ENCODE data around the gene C13orf46. TPM values are rescaled to one million over a fixed set of nuclear protein-coding genes. Genes with fewer than 3 reads are reported as not detected.

Gene C13orf46
- total and polyA plus RNA-seq, 10 of the 15 experiments (the other 5 are each of a cell fraction or from before 2014, with no cell fraction given) = 0.01 to 0.18 (median 0.09) TPM; not detected in 6

GRCh38 chr13:113939129-113939943 lies 34.5 kb downstream of the C13orf46 start:
- CTCF ChIA-PET = no interaction called here
- no peaks in the 10 kb centered on the region for H3K9me3 ChIP-seq (replicated peaks; ENCODE audit: control insufficient read depth, insufficient read depth, low read length)
- no peak overlapping the region for H3K4me2 ChIP-seq (ENCODE audit: control insufficient read depth, insufficient read depth)
- RAD21 ChIA-PET (ENCODE audit: unreplicated experiment) = no interaction called here
- H3K27ac ChIP-seq (ENCODE audit: control insufficient read depth, insufficient read depth) = no peak overlapping the region
- no peak overlapping the region for H3K4me3 ChIP-seq
- DNase-seq (ENCODE audit: low read depth, low spot score) (no peak), FAIRE-seq (no peak), ATAC-seq (no peak)
- no peak overlapping the region for H2AFZ ChIP-seq (ENCODE audit: control insufficient read depth, low read depth, low read length)
- POLR2A ChIA-PET = no interaction called here
- in situ Hi-C loops (cut with MboI) (no loop called here), intact Hi-C loops (cut with micrococcal nuclease; ENCODE audit: unreplicated experiment) (no loop called here)
- no peaks in the 10 kb centered on the region for H3K36me3 ChIP-seq (ENCODE audit: control insufficient read depth in 2 of 2, insufficient read depth in 2 of 2, low read length in 1 of 2)
- no peaks in the 10 kb centered on the region; a peak in 1 of 4 replicates for H3K27me3 ChIP-seq (replicated peaks in 1 of 2; ENCODE audit: control insufficient read depth in 2 of 2, insufficient read depth in 2 of 2, low read length in 1 of 2)
- BruUV-seq (replicated peaks) = no TSS peak
- TF ChIP-seq CREM (IDR thresholded peaks at IDR 0.05; ENCODE audit: low read depth) = no peak
- no peak for TF ChIP-seq HCFC1 (IDR thresholded peaks at IDR 0.05; ENCODE audit: low read length)
- TF ChIP-seq RELB (IDR thresholded peaks at IDR 0.05; ENCODE audit: low read depth) = no peak
- TF ChIP-seq TARDBP (IDR thresholded peaks at IDR 0.05; ENCODE audit: borderline replicate concordance) = no peak
- TF ChIP-seq NFXL1 (IDR thresholded peaks at IDR 0.05; ENCODE audit: borderline replicate concordance) = no peak
- no peaks in the 10 kb centered on the region for H3K4me1 ChIP-seq (ENCODE audit: control insufficient read depth, insufficient read depth, low read length)
- H3K79me2 ChIP-seq (ENCODE audit: control insufficient read depth, insufficient read depth, low read length) = no peaks in the 10 kb centered on the region
- no peak overlapping the region for H3K9ac ChIP-seq (ENCODE audit: control insufficient read depth, insufficient read depth, low read length)
- H4K20me1 ChIP-seq (ENCODE audit: control insufficient read depth, insufficient read depth) = no peaks in the 10 kb centered on the region
- SMC1A ChIA-PET (ENCODE audit: uncharacterized antibody, unreplicated experiment) = no interaction called here
- WGBS (ENCODE audit: insufficient coverage, insufficient replicate concordance, low lambda C conversion rate, missing lambda C conversion rate) = 55% methylated on average over 27 of the region's 28 CpGs

- in situ Hi-C loops (cut with MboI) = no loop called here
- 41% methylated on average over 9 of the region's 11 CpGs for WGBS (ENCODE audit: insufficient coverage, insufficient replicate concordance, low lambda C conversion rate, missing lambda C conversion rate)
- FAIRE-seq (no peak), DNase-seq (ENCODE audit: low read depth, low spot score) (no peak), ATAC-seq (no peak)
- H3K27me3 ChIP-seq (replicated peaks in 1 of 2; ENCODE audit: control insufficient read depth in 2 of 2, insufficient read depth in 2 of 2, low read length in 1 of 2) = no peaks in the 10 kb centered on the region; a peak in 1 of 4 replicates
- SMC1A ChIA-PET (ENCODE audit: uncharacterized antibody, unreplicated experiment) = no interaction called here
- H3K9ac ChIP-seq (ENCODE audit: control insufficient read depth, insufficient read depth, low read length) = no peak overlapping the region
- TF ChIP-seq CHD2 (IDR thresholded peaks at IDR 0.05; ENCODE audit: borderline replicate concordance, low read depth, low read length) = no peak
- TF ChIP-seq ASH2L (IDR thresholded peaks at IDR 0.05; ENCODE audit: borderline replicate concordance, low read depth) = no peak
- no peak for TF ChIP-seq IRF4 (IDR thresholded peaks at IDR 0.05; ENCODE audit: low read depth, low read length)
- intact Hi-C loops (cut with micrococcal nuclease; ENCODE audit: unreplicated experiment) = no loop called here
- no peaks in the 10 kb centered on the region for H3K79me2 ChIP-seq (ENCODE audit: control insufficient read depth, insufficient read depth, low read length)
- no peak overlapping the region for H3K27ac ChIP-seq (ENCODE audit: control insufficient read depth, insufficient read depth)
- H2AFZ ChIP-seq (ENCODE audit: control insufficient read depth, low read depth, low read length) = no peak overlapping the region
- H3K4me2 ChIP-seq (ENCODE audit: control insufficient read depth, insufficient read depth) = no peak overlapping the region
- no TSS peak for BruUV-seq (replicated peaks)
- no peaks in the 10 kb centered on the region; the same call in 2 of the 3 replicates for H3K9me3 ChIP-seq (replicated peaks; ENCODE audit: control insufficient read depth, insufficient read depth, low read length)
- POLR2A ChIA-PET = no interaction called here
- CTCF ChIA-PET = no interaction called here
- H3K36me3 ChIP-seq (ENCODE audit: control insufficient read depth in 2 of 2, insufficient read depth in 2 of 2, low read length in 1 of 2) = no peaks in the 10 kb centered on the region
- RAD21 ChIA-PET (ENCODE audit: unreplicated experiment) = no interaction called here
- H3K4me1 ChIP-seq (ENCODE audit: control insufficient read depth, insufficient read depth, low read length) = no peaks in the 10 kb centered on the region
- no peak overlapping the region for H3K4me3 ChIP-seq
- H4K20me1 ChIP-seq (ENCODE audit: control insufficient read depth, insufficient read depth) = no peaks in the 10 kb centered on the region
Observed at GRCh38 chr13:113938716-113939115, 35.2 kb downstream of the C13orf46 start.
